HG02943 (cell line): ENCODE results near the gene SEZ6.

Experiments
- ATAC-seq: cut with Tn5 transposase; IDR thresholded peaks from one replicate; pipeline ENCODE4 v1.9.1; 2021; ENCODE audit warnings: mild to moderate bottlenecking, low read depth, moderate library complexity; ENCODE audit not compliant: unreplicated experiment

The SEZ6 gene, protein sequence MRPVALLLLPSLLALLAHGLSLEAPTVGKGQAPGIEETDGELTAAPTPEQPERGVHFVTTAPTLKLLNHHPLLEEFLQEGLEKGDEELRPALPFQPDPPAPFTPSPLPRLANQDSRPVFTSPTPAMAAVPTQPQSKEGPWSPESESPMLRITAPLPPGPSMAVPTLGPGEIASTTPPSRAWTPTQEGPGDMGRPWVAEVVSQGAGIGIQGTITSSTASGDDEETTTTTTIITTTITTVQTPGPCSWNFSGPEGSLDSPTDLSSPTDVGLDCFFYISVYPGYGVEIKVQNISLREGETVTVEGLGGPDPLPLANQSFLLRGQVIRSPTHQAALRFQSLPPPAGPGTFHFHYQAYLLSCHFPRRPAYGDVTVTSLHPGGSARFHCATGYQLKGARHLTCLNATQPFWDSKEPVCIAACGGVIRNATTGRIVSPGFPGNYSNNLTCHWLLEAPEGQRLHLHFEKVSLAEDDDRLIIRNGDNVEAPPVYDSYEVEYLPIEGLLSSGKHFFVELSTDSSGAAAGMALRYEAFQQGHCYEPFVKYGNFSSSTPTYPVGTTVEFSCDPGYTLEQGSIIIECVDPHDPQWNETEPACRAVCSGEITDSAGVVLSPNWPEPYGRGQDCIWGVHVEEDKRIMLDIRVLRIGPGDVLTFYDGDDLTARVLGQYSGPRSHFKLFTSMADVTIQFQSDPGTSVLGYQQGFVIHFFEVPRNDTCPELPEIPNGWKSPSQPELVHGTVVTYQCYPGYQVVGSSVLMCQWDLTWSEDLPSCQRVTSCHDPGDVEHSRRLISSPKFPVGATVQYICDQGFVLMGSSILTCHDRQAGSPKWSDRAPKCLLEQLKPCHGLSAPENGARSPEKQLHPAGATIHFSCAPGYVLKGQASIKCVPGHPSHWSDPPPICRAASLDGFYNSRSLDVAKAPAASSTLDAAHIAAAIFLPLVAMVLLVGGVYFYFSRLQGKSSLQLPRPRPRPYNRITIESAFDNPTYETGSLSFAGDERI

DNA sequence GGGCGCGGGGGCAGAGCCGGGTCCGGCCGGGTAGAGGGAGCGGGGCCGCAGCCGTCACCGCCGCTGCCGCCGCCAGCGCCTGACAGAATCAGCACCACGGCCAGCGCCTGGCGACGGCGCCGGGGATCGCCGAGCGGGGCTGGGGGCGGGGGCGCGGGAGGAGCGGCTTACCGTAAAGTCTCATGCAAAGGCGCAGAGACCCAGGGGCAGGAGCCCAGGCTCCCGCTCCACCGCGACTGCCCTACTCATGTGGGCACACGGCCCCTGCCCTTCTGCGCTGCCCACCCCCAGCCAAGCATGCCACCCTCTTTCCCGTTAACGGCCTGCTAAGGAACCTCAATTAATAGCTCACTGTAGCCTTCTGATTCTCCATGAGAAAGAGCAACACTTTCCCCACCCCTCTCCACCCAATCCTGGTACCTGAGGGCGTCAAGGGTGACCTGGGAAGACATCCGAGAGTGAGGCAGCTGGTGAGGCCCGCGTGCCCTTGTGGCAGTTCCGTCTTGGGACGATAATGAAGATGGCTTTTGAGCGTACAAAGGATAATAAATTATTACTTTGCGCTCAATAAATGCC lies at the start of gene SEZ6:
Gene SEZ6, minus strand, starts transcription at position 98 of the 576 bp plus-strand sequence. CDS start 164 bp downstream, outside the sequence.
- ATAC-seq = no peak

DNA sequence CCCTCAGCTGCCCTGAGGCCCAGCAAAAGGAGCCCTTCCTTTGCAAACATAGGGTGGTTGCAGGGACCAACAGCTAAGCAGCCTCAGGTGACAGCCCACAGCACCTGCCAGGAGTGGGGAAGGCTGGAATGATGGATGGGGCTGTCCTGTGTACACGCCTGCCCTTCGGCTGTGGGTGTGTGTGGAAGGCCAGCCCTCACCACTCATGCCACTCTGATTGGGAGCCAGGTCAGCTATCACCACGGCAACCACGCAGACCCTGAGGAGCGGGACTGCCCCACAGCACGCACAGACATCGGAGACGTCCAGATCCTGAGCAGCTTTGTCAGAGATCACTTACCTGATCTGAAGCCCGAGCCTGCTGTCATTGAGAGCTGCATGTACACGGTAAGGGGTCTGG lies 49.0 kb upstream of the SEZ6 start:
- ATAC-seq = no peak

DNA sequence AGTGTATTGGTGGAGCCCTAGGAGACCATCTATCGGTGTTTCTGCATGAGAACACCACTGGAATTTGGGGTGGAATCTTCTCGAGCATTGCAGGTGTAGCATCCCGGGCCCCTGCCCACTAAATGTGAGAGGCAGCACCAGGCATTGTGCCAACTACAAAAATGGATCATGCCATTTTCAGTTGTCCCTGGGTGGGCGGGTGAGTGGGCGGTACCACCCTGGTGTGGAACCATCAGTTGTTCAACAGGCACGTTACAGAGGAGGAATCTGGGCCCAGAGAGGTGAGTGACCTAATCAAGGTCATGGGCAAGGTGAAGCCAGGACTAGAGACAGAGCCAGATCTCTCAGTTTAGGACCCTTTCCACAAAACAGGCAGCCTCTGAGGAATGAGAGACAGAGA lies 45.9 kb upstream of the SEZ6 start:
- no peak for ATAC-seq

- no peak for ATAC-seq
Observed at GRCh38 chr17:29051194-29051593, 45.4 kb upstream of the SEZ6 start.

- ATAC-seq = no peak
Observed at GRCh38 chr17:29050176-29050575, 44.3 kb upstream of the SEZ6 start.

DNA sequence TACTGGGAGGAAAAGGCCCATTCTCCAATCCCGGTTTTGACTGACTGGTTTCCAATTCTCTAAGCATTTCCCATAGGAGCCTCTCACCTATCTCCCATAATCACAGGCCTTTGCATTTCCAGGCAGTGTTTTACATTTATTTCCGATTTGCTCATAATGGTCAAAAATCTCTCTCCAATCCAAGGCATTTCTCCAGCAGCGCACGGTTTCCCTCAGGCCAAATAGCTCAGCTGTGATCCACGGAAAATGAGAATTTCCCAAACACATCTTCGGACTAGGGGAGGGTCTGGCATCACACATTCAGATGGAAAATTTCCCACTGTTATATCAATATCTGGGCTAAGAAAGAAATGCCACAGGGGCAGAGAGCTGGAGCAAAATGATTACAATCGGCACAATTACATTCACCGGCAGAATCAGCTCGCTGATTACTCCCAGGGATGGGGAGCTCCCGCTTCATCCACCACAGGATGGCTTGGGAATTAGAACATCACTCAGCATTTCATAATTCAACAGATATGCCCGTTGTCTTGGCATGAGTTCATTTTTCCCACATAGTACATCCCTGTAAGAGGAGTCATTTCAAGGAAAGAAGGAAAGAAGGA lies 43.8 kb upstream of the SEZ6 start:
- no peak for ATAC-seq

- ATAC-seq = no peak
Observed at GRCh38 chr17:29048440-29049368, 42.9 kb upstream of the SEZ6 start.

DNA sequence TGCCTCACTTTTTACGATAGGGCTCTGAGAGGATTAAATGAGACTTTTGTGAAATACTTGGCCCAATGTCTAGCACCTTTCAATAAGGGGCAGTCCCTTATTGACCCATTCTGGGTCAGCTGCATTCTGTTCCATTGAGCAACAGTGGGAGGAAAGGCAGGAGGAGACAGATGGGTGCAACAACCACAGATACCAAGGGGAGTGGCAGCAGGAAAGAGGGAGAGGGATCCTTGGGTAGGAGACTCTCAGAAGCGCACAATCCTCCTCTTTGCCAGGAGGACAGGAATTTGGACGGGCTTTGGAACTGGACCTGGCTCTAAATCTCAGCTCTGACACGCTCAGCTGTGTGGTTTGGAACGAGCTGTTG lies 40.6 kb upstream of the SEZ6 start:
- ATAC-seq = no peak

GRCh38 chr17:29045734-29046472 lies 40.1 kb upstream of the SEZ6 start:
- no peak for ATAC-seq

DNA sequence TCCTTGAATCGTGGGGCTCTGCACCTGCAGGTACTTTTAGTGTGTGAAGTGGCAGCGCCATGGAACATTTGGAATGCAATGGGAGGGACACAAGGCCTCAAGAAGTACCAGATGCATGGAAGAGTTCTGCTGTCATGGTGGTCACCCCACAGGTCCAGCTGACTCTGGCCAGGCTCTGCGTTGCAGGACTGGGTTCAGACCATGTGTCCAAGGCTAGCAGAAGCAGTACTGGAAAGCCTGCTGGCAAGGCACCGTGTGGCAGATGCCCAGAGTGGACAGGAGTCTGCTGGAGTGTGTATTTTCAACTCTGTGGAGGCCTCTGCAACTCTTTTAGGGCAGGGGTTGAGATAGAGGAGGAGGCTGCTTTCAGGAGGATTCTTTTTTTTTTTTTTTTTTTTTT lies 39.2 kb upstream of the SEZ6 start:
- no peak for ATAC-seq

DNA sequence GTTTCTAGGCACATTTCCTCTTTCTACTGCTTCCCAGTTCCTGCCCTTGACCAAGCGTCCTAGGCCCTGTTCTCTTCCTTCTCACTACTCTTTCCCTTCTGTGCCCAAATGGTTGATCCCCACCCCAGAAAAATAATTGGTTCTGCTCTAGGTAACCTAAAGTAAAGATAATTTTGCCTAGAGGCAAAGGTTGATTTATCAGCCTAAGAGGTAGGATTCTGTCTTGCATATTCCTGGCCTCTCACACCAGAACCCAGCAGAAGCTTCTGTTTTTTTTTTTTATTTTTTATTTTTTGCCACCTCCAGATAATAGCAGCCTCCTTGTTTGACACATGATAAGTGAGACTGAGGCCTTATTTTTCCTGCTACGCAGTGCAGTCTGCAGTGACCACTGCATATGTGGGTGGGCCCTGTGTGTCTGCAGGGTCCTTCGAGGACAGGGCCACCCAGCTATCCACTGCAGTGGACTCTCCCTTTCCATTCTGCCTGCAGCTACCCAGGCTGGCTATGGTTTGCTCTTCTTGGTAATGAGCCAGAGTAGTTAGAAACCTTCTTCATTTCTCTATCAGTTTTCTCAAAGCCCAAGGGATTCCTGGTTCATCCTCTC lies 37.8 kb upstream of the SEZ6 start:
- ATAC-seq = no peak

DNA sequence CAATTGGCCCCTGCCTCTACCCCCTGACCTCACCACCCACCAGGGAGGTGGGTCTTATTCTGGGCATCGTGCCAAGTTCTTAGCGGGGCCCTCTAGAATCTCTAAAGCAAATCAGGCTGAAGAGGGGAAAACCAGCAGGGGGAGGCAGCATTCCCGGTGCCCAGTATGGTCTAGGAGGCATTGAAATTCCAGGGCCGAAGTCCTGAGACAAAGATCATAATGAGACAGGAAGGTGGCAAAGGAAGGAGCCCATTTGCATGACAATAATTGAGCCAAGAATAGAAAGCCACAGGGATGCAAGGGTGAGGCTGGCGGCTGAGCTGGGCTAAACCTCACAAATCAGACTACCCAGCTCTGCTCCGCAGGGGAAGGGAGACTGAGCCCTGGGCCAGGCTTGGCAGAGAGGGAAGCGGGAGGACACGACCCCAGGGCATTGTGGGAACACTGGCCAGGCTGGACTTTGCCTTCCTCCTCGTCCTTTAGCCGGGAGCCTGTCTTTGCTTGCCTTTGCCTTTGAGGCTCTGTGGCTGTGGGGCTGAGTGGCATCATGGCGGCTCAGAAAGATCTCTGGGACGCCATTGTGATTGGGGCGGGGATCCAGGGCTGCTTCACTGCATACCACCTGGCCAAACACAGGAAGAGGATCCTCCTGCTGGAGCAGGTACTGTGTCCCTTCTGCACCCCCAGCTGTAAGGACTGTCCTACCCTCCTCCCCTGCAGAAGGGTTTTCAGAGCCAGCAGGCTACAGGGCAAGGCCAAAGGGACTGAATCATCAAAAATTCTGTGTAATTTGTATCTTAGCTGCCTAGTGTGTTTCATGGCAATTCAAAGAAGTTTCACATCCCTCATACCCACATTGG lies 37.1 kb upstream of the SEZ6 start, which contains the start of gene PIPOX:
Gene PIPOX, plus strand, starts transcription at position 463 of the 860 bp plus-strand sequence. Its CDS starts 85 bp downstream, at position 548.
- no peak for ATAC-seq

DNA sequence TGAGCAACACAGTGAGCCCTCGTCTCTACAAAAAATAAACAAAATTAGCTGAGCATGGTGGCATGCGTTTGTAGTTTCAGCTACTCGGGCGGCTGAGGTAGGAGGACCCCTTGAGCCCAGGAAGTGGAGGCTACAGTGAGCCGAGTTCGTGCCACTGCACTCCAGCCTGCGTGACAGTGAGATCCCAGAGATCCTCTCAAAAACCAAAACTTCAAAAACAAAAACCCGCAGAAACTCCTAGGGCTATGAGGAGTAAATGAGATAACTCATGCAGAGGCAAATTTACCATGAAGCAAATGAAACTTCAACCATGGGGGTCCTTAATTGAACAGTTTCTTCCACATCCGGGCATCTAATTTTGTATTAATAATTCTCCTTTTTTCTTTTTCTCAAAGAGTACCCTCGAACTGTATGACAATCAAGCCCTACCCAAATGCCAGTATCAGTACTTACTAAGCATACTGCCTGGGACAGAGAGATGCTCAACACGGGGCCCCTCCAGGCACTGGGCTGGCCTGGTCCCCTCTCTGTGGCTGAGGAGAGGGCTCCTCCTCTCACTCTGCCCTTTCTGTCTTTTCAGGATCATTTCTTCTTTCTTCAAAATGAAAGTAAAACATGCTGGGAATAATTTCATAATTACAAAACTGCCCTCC lies 36.3 kb upstream of the SEZ6 start:
- no peak for ATAC-seq

DNA sequence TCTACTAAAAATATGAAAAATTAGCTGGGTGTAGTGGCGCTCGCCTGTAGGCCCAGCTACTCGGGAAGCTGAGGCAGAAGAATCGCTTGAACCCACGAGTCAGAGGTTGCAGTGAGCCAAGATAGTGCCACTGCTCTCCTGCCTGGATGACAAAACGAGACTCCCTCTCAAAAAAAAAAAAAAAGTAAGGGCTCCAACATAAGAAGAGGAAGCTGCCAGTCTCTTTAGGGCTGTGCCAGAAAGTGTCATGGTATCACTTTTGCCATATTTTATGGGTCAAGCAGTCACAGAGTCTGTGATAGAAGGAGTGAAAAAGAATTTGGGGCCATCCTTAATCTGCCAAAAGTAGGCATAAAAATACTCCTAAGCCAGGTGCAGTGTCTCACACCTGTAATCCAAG lies 35.7 kb upstream of the SEZ6 start:
- no peak for ATAC-seq

GRCh38 chr17:29041091-29041490 lies 35.3 kb upstream of the SEZ6 start:
- no peak for ATAC-seq

- no peak for ATAC-seq
Observed at GRCh38 chr17:29039764-29040598, 34.1 kb upstream of the SEZ6 start.
